HepG2 (cell line): ENCODE results near the gene ZNF106. TPM values are rescaled to one million over a fixed set of nuclear protein-coding genes. Genes with fewer than 3 reads are reported as not detected.

Source experiments
- ATAC-seq: fragments of 200-7000 bp; cut with Tn5 transposase; 3 replicates; pipeline ENCODE4 v1.9.1; 2020; ENCODE audit warnings: mild to moderate bottlenecking, moderate library complexity
- Bru-seq: library from RNA; stranded (reverse); fragments of 400-500 nt; gene quantifications from one replicate; lab custom pipeline; 2021; lab: Mats Ljungman, UMichigan
- BruChase-seq, 2 experiments: library from RNA; stranded (reverse); fragments of 400-500 nt; gene quantifications; one replicate each; lab custom pipeline; 2021; lab: Mats Ljungman, UMichigan
- BruUV-seq: library from RNA; stranded (reverse); fragments of 400-500 nt; replicated peaks from 2 replicates; lab custom pipeline; 2021; lab: Mats Ljungman, UMichigan
- CTCF ChIA-PET: fragments of 300-600 bp; formaldehyde crosslinking; extraction: SDS; loops from one replicate; lab custom pipeline; 2021; ENCODE audit warnings: low total read pairs, inconsistent platforms, low intra/inter-chr PET ratio; lab: Yijun Ruan, JAX
- POLR2A ChIA-PET: fragments of 350-600 bp; sonication (Branson Sonifier 250); formaldehyde crosslinking; loops from one replicate; lab custom pipeline; 2020; ENCODE audit warnings: antibody characterized with exemption, inconsistent platforms; lab: Yijun Ruan, JAX
- DNase-seq: peaks from one replicate; pipeline ENCODE4 v3.0.0-alpha.2; 2015; ENCODE audit warnings: low spot score
- FAIRE-seq: peaks from 3 replicates; lab custom pipeline; 2011; peaks lifted over from hg19 to GRCh38; lab: Jason Lieb, UNC
- H2AFZ ChIP-seq: one replicate; pipeline ENCODE4 v1.6.1; 2011; ENCODE audit warnings: low read length, inconsistent platforms
- H3K27ac ChIP-seq: fragments of 300-600 bp; 3 replicates; pipeline ENCODE4 v1.8.0; 2011; ENCODE audit warnings: mixed run types, mild to moderate bottlenecking, mixed read lengths, low read length, inconsistent platforms; ENCODE audit not compliant: insufficient read depth; ENCODE audit errors: extremely low read length
- H3K27me3 ChIP-seq, 2 experiments: fragments of 200-600 bp in 1 of 2; 2 replicates in 1 of 2; 3 replicates in 1 of 2; pipeline versions ENCODE4 v1.6.0 to v1.8.0; 2011; ENCODE audit warnings: low read length in 2 of 2, mild to moderate bottlenecking in 2 of 2, moderate library complexity in 2 of 2, inconsistent platforms in 1 of 2; ENCODE audit not compliant: insufficient read depth in 2 of 2, control insufficient read depth in 1 of 2
- H3K36me3 ChIP-seq, 2 experiments: fragments of 200-600 bp in 1 of 2; replicated peaks in 1 of 2; 2 replicates in 1 of 2; 3 replicates in 1 of 2; pipeline versions ENCODE4 v1.5.1 to v1.8.0; 2011; ENCODE audit warnings: low read length in 2 of 2, inconsistent platforms in 1 of 2; ENCODE audit not compliant: insufficient read depth in 2 of 2, control insufficient read depth in 1 of 2
- H3K4me1 ChIP-seq: 2 replicates; pipeline ENCODE4 v1.5.1; 2012; ENCODE audit warnings: low read length, inconsistent platforms; ENCODE audit not compliant: insufficient read depth
- H3K4me2 ChIP-seq: 2 replicates; pipeline ENCODE4 v1.6.0; 2011; ENCODE audit warnings: low read depth, low read length, inconsistent platforms
- H3K4me3 ChIP-seq, 3 experiments: fragments of 200-600 bp in 1 of 3; sonication (generic), shearing (Covaris generic) in 1 of 3; replicated peaks in 1 of 3; 2 replicates each; pipeline ENCODE4 v1.5.1; 2011 to 2016; ENCODE audit warnings: low read length in 3 of 3, inconsistent platforms in 2 of 3, low read depth in 2 of 3, mild to moderate bottlenecking in 2 of 3, control low read depth in 1 of 3, mixed read lengths in 1 of 3; ENCODE audit not compliant: insufficient read depth in 1 of 3
- H3K79me2 ChIP-seq: one replicate; pipeline ENCODE4 v1.6.1; 2011; ENCODE audit warnings: low read length, inconsistent platforms; ENCODE audit not compliant: insufficient read depth
- H3K9ac ChIP-seq: 2 replicates; pipeline ENCODE4 v1.6.0; 2011; ENCODE audit warnings: mild to moderate bottlenecking, low read depth, low read length, inconsistent platforms; ENCODE audit not compliant: insufficient read depth
- H3K9me3 ChIP-seq: 2 replicates; pipeline ENCODE4 v1.5.1; 2012; ENCODE audit warnings: mild to moderate bottlenecking, low read length
- H4K20me1 ChIP-seq: 2 replicates; pipeline ENCODE4 v1.6.0; 2011; ENCODE audit warnings: inconsistent platforms, mild to moderate bottlenecking, low read length, moderate library complexity; ENCODE audit not compliant: insufficient read depth
- BRF2 ChIP-seq: sonication (generic); formaldehyde crosslinking; IDR thresholded peaks from 2 replicates; pipeline ENCODE4 v1.8.1; 2022; ENCODE audit warnings: mild to moderate bottlenecking, missing genetic modification reagents
- CCAR2 ChIP-seq: fragments of 200-400 bp; formaldehyde crosslinking; optimal IDR thresholded peaks from 2 replicates; pipeline ENCODE3; 2018; ENCODE audit warnings: low read depth, mild to moderate bottlenecking, low read length, moderate library complexity
- MEIS2 ChIP-seq: sonication (generic); formaldehyde crosslinking; IDR thresholded peaks from 2 replicates; pipeline ENCODE4 v1.9.0; 2021; ENCODE audit warnings: mild to moderate bottlenecking, missing genetic modification reagents
- NCOR1 ChIP-seq: fragments of 200-600 bp; sonication (generic); IDR thresholded peaks from 2 replicates; pipeline ENCODE4 v1.7.0; 2017; ENCODE audit warnings: antibody characterized with exemption, low read length, borderline replicate concordance
- POLR2A ChIP-seq, 2 experiments: IDR thresholded peaks; 2 replicates each; pipeline ENCODE4 v1.6.1; 2011; ENCODE audit warnings: low read depth in 2 of 2, low read length in 2 of 2, mild to moderate bottlenecking in 1 of 2, moderate library complexity in 1 of 2; ENCODE audit not compliant: insufficient read depth in 1 of 2
- SPEN ChIP-seq: sonication (generic); formaldehyde crosslinking; IDR thresholded peaks from 2 replicates; pipeline ENCODE4 v1.5.1; 2020; ENCODE audit warnings: low read depth, mild to moderate bottlenecking, missing genetic modification reagents
- ZBED4 ChIP-seq: sonication (generic); formaldehyde crosslinking; IDR thresholded peaks from 2 replicates; pipeline ENCODE4 v1.4.0; 2020; ENCODE audit warnings: missing genetic modification reagents, borderline replicate concordance
- ZNF615 ChIP-seq: sonication (generic); formaldehyde crosslinking; IDR thresholded peaks from 2 replicates; pipeline ENCODE4 v1.5.0; 2020; ENCODE audit warnings: mild to moderate bottlenecking, missing genetic modification reagents, borderline replicate concordance
- WGBS: methylation state at CpG from one replicate; pipeline ENCODE4 v1.1.6; 2017; ENCODE audit warnings: low lambda C conversion rate; 5-methylcytosine and 5-hydroxymethylcytosine counted together
- in situ Hi-C: cut with HindIII; loops from 2 replicates; pipeline ENCODE4 v1.10.0; 2017; ENCODE audit warnings: low pct_unique_long_range_greater_than_20kb; ENCODE audit not compliant: extremely low pct_ligation_motif_present
- intact Hi-C: fragments of 100-400 bp; cut with micrococcal nuclease; formaldehyde crosslinking; loops from one replicate; pipeline ENCODE4 v1.10.0; 2022; ENCODE audit not compliant: unreplicated experiment
- long read RNA-seq, 2 experiments: library from RNA in 1 of 2; library from polyadenylated mRNA in 1 of 2; stranded (forward) in 1 of 2; unstranded in 1 of 2; transcript quantifications; one replicate each; pipeline ENCODE4 v2.0.0, GENCODE V29; 2019 to 2022
- polyA minus RNA-seq, 3 experiments: library from RNA; depleted of rRNA, polyadenylated mRNA; stranded (reverse); fragments of >200 nt; gene quantifications; 2 replicates each; pipeline ENCODE4 v1.2.3, GENCODE V29; 2011; ENCODE audit warnings: low replicate concordance in 1 of 3
- polyA plus RNA-seq, 8 experiments: library from polyadenylated mRNA; depleted of rRNA in 3 of 8; stranded (reverse) in 7 of 8; unstranded in 1 of 8; fragments of >200 nt; fragmentation: Illumina TruSeq in 4 of 8; extraction: Trizol in 4 of 8; gene quantifications; 2 replicates each; pipeline versions ENCODE4 v1.2.1 to v1.2.3, GENCODE V29; 2011 to 2016; ENCODE audit warnings: low read depth in 4 of 8, missing spikeins in 1 of 8, mixed read lengths in 1 of 8; ENCODE audit not compliant: insufficient read depth in 1 of 8
- total RNA-seq, 5 experiments: library from RNA; depleted of rRNA; stranded (reverse); fragments of >200 nt; fragmentation: Illumina TruSeq; extraction: Trizol; gene quantifications; 2 replicates each; pipeline ENCODE4 v1.2.3, GENCODE V29; 2016; ENCODE audit warnings: low read depth in 1 of 5
- TF ChIP-seq, protein P1 (sequence below): IDR thresholded peaks from 2 replicates; pipeline ENCODE4 v1.6.1; 2012; ENCODE audit warnings: low read depth, low read length, improper control_type of control experiment

The ZNF106 gene
- 35.1 and 63.9 TPM in 2 replicates for total RNA-seq (2016; rRNA removed; fragmentation: Illumina TruSeq; extraction: Trizol)
- total RNA-seq (2016; cell fraction: cytosol; rRNA removed; fragmentation: Illumina TruSeq; extraction: Trizol; ENCODE audit: low read depth) = 5.0 and 5.3 TPM in 2 replicates
- total RNA-seq (2016; cell fraction: insoluble cytoplasmic fraction; rRNA removed; fragmentation: Illumina TruSeq; extraction: Trizol) = 37.7 and 57.7 TPM in 2 replicates
- 15.6 and 16.3 TPM in 2 replicates for total RNA-seq (2016; cell fraction: membrane; rRNA removed; fragmentation: Illumina TruSeq; extraction: Trizol)
- total RNA-seq (2016; cell fraction: nucleus; rRNA removed; fragmentation: Illumina TruSeq; extraction: Trizol) = 30.0 and 35.0 TPM in 2 replicates
- polyA plus RNA-seq (2011; rRNA removed) = 11.8 and 12.5 TPM in 2 replicates
- 6.7 and 10.6 TPM in 2 replicates for polyA plus RNA-seq (2011; cell fraction: cytosol; rRNA removed)
- polyA plus RNA-seq (2011; cell fraction: nucleus; rRNA removed) = 4.8 and 8.1 TPM in 2 replicates
- polyA plus RNA-seq (2012) = 14.4 and 15.4 TPM in 2 replicates
- polyA plus RNA-seq (2016; cell fraction: cytosol; fragmentation: Illumina TruSeq; extraction: Trizol; ENCODE audit: low read depth) = 0.78 and 0.85 TPM in 2 replicates
- polyA plus RNA-seq (2016; cell fraction: insoluble cytoplasmic fraction; fragmentation: Illumina TruSeq; extraction: Trizol; ENCODE audit: low read depth) = 20.0 and 21.6 TPM in 2 replicates
- polyA plus RNA-seq (2016; cell fraction: membrane; fragmentation: Illumina TruSeq; extraction: Trizol; ENCODE audit: low read depth) = 2.5 and 3.2 TPM in 2 replicates
- 14.9 and 17.2 TPM in 2 replicates for polyA plus RNA-seq (2016; cell fraction: nucleus; fragmentation: Illumina TruSeq; extraction: Trizol; ENCODE audit: insufficient read depth, low read depth)
- 28.4 and 94.6 TPM in 2 replicates for polyA minus RNA-seq (2011; rRNA and poly(A)+ RNA removed; ENCODE audit: low replicate concordance)
- polyA minus RNA-seq (2011; cell fraction: cytosol; rRNA and poly(A)+ RNA removed) = 18.8 and 22.0 TPM in 2 replicates
- 24.3 and 30.8 TPM in 2 replicates for polyA minus RNA-seq (2011; cell fraction: nucleus; rRNA and poly(A)+ RNA removed)
- percentile 68 among the genes with signal in this experiment for Bru-seq, nascent RNA
- BruChase-seq, experiment 1, labeled RNA remaining after a 6-hour chase = percentile 81 among the genes with signal in this experiment
- percentile 75 among the genes with signal in this experiment for BruChase-seq, experiment 2, labeled RNA remaining after a 2-hour chase
- long read RNA-seq, experiment 1, partial matches to known transcripts = 17 of 24 reads
- long read RNA-seq, experiment 1, other reads (novel, unspliced or antisense) = 7 of 24 reads
- long read RNA-seq, experiment 2, partial matches to known transcripts = 0 of 30 reads
- long read RNA-seq, experiment 2, other reads (novel, unspliced or antisense) = 30 of 30 reads

DNA sequence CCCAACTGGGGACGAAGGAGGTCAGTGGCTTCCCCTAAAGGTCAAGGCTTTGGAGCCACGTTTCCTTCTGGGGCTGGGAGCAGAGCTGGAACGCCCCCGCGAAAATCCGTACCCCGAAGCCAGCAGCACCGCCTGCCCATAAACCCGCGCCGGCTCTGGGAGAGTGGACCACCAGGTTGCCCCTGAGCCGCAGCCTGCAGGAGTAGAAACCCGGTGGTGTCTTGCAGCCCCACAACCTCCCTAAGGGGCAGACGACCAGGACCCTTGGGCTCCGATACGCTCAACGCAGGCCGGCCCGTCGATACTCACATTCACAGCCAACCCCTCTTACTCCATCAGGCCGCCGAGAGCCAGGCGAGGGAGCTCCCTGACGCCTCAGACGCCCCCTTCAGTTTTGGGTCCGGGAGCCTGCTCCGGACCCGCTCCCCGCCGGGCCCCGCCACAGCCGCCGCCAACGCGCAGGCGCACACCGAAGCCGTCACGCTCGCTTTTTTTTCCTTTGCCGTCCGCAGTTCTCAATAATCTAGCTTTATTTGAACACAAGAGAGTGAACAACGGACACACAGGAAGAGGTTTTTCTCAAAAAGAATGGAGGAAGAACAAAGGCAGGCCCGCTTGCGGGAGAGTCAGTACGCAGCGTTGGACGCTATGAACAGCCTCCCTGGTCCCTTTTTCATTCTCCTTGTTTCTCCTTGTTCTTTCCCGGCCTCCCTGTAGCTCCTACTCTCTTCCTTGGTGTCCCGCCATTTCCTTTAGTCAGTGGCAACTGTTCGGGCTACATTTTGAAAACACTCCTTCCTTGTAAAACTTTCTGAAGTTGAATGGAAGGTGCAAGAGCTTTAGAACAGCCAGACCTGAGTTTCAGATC is at the start of gene ZNF106:
Gene ZNF106, minus strand, starts transcription at position 471 of the 868 bp plus-strand sequence. CDS start 18,852 bp downstream, outside the sequence.
- H3K27me3 ChIP-seq = no peaks in the 10 kb centered on the region; a peak in 1 of 5 replicates
- peaks cover 53% of the 10 kb centered on the region for H3K4me1 ChIP-seq
- peaks cover 36% of the 10 kb centered on the region for H3K79me2 ChIP-seq
- ChIA-PET POLR2A (interaction anchor here (0.7 to 1.9 kb wide), 8 partner anchors 9 to 518 kb away, joined by 3 to 10 read pairs (median 5); partner anchors contain the start of genes GANC, HAUS2, LRRC57 and STARD9), CTCF (no interaction called here)
- peak within 1 kb of the TSS; percentile 91 to 95 (median 94) for H3K4me3 ChIP-seq
- peak within 1 kb of the TSS; percentile 98 for H3K9ac ChIP-seq
- peak; percentile 76 for FAIRE-seq
- H3K4me2 ChIP-seq = peak within 1 kb of the TSS; percentile 86
- in situ Hi-C loops (no loop called here), intact Hi-C loops (loop anchor here (2.0 to 5.0 kb wide), 2 partner anchors 58 to 161 kb away; partner anchors contain the start of genes HAUS2 and LRRC57)
- BruUV-seq = no TSS peak
- WGBS = 1% methylated on average over 24 of the region's 51 CpGs
- peak within 1 kb of the TSS; percentile 89 for H2AFZ ChIP-seq
- no peaks in the 10 kb centered on the region for H3K36me3 ChIP-seq
- H4K20me1 ChIP-seq = no peaks in the 10 kb centered on the region
- peak; percentile 91 for DNase-seq
- H3K27ac ChIP-seq = peak within 1 kb of the TSS; percentile 94
- peak; percentile 69 for ATAC-seq
- H3K9me3 ChIP-seq = no peaks in the 10 kb centered on the region
- TF ChIP-seq MEIS2 = peak; percentile 78
- TF ChIP-seq POLR2A (IDR thresholded peaks at IDR 0.05; ENCODE audit: insufficient read depth in 1 of 2, low read depth in 2 of 2, low read length in 2 of 2) = peak; percentile 81 to 92
- no peak; the same call in 1 of the 2 replicates for TF ChIP-seq BRF2 (CRISPR knock-in tag)
- TF ChIP-seq SPEN (CRISPR knock-in tag) = peak; percentile 87
- TF ChIP-seq ZBED4 (CRISPR knock-in tag) = peak; percentile 50
- no peak for TF ChIP-seq NCOR1
- peak; percentile 72 for TF ChIP-seq CCAR2
- TF ChIP-seq, protein P1, sequence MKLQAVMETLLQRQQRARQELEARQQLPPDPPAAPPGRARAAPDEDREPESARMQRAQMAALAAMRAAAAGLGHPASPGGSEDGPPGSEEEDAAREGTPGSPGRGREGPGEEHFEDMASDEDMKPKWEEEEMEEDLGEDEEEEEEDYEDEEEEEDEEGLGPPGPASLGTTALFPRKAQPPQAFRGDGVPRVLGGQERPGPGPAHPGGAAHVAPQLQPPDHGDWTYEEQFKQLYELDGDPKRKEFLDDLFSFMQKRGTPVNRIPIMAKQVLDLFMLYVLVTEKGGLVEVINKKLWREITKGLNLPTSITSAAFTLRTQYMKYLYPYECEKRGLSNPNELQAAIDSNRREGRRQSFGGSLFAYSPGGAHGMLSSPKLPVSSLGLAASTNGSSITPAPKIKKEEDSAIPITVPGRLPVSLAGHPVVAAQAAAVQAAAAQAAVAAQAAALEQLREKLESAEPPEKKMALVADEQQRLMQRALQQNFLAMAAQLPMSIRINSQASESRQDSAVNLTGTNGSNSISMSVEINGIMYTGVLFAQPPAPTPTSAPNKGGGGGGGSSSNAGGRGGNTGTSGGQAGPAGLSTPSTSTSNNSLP = peak; percentile 34; the same call in 1 of the 2 replicates
- TF ChIP-seq ZNF615 = no peak
